Activated CD8-positive, alpha-beta memory T cell treated with anti-CD3 and anti-CD28 coated beads, Interleukin-2, amount 50 U/mL, for 24 hours (primary cell): ENCODE measurements around the gene CTDSP2.
"Not testable (repeated sequence)": the region's sequence is repeated elsewhere in the genome, so short reads cannot be mapped to it uniquely, and the experiment has no call there.

ENCODE experiments used
- DNase-seq: peaks from one replicate; pipeline ENCODE4 v3.0.0-alpha.2; 2020; ENCODE audit errors: extremely low read depth

The CTDSP2 gene

GRCh38 chr12:57881475-57881874, 34.9 kb upstream of the CTDSP2 start:
- no peak for DNase-seq

GRCh38 chr12:57881035-57881434, 34.5 kb upstream of the CTDSP2 start:
- not testable (repeated sequence) for DNase-seq

DNA sequence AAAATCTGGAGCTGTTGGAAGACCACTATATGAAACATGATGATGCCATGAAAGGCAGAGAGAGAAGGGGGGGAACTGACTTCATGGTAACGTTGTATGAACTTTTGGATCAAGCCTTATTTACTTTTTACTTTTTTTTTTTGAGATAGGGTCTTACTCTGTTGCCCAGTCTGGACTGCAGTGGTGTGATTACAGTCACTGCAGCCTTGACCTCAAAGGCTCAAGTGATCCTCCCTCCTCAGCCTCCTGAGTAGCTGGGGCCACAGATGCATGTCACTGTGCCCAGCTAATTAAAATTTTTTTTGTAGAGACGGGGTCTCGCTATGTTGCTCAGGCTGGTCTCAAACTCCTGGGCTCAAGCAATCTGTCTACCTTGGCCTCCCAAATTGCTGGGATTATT, 31.3 kb upstream of the CTDSP2 start:
- DNase-seq: no peak

- no peak for DNase-seq
Observed at GRCh38 chr12:57875753-57876547, 29.4 kb upstream of the CTDSP2 start.

DNA sequence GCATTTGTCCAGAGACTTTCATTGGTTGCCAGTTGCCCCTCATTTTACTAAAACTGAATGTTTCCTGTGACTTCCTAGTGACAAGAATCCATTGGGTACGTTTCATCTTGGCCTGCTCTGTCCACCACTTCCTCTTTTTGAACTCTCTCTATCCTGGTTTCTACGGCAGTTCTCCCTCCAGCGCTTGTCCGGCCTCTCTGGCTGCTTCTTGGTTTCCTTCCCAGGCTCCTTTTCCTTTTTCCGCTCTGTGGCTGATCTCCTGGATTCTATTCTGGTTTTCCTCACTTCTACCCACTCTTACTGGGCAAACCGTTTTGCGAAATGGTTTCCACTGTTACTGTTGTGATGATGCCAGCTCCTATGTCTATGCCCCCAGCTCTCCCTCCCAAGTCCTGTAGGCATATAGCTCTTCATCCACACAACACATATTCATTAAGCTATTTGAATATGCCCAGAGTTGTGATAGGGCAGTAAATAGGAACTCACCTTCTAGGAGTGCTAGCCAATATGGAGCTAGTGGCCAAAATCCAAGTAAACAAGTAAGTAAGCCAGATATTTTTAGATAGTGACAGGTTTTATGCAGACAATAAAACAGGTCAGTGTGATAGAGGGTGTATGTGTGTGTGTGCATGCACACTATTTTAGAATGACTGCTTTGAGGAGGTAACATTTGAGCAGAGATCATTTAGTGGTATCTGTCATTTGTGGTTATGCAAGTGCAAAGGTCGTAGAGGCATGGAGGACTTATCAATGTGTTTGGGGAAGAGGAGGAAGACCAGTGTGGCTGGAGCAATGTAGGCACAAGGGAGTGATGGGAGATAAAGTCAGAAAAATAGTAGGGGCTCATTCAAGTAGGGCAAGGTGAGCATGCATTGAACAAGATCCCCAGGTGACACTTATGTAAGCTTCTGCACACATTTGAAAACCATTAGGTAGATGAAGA, 27.9 kb upstream of the CTDSP2 start:
- no peak for DNase-seq

DNA sequence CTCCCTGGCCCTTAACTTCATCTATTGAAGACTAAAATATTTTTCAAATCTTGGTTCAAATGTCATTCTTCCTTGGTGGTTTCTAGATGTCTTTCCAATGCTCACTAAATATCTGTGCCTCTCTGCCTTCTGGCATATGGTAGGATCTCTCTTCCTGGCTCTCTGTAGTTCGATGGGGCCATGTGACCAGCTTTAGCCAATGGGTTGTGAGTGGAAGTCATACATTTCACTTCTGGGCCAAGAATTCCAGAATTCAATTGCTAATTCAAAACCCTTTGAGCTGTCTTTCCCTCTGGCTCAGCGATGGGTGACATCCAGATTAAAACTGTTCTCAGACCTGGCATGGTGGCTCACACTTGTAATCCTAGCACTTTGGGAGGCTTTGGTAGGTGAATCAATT, 25.8 kb upstream of the CTDSP2 start:
- DNase-seq: no peak

DNA sequence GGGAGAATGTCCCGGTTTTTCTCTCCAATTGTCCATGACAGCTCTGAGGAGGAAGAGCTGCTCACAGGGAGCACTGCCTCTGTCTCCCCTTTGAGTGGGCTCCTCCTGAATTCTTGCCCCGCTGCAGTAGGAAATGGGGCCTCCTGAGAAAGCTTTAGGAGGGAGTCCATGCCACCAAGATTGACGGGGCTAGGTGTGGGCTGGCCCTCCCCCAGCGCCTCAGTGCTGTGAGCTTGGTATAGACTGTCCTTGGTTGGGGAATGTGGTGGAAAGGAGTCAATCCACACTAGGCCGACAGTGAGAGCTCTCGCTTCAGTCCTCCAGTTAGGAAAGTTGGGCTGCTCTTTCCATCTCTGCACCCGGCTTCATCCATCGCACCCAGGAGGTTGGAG, 23.4 kb upstream of the CTDSP2 start:
- no peak for DNase-seq

DNA sequence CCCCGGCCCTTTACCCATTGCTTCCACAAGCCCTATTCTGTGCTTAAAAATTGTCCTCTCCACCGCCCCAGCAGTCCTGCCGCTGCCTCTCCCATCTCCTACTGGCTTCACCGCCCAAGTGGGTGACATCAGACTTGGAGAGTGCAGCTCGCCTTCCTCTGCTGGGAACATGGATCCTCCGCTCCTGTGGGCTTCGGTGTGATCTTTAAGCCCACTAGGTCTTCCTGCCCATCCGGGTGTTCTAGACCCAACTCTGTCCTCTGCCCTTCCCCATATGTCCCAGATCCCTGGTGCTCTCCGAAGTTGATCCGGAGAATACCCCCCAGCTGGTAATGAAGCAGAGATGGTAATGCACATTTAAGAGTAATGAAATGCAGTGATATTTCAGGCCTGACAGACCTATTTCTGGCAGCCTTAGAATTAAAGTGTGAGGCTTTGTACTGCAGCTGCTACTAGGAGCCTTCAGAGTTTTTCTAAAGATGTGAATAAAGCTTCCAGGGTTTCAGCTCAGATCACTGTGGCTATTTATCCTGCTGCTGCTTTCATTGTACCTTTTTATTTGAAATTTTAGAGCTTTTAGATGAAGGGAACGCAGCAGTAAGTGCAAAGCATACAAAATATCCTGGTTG, 22.9 kb upstream of the CTDSP2 start:
- no peak for DNase-seq

DNA sequence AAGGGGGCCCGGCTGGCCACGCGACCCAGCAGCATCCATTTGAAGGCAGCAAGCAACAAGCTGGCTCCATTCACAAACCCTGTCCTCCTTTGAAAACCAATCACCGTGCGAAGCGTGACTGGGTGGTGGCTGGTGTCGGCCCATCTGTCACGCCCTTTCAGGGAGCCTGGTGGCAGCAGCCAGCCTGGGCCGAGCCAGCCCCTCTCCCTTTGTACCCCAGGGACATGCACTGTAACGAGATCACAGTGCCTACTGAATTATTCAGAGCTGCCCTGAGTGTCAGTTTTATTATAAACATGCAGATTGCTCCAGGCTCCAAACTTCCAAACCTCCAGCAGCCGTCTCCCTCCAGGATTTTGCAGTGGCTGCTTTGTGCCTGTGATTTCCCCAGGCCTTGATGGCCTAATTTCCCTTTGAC, 22.3 kb upstream of the CTDSP2 start:
- DNase-seq: no peak

DNA sequence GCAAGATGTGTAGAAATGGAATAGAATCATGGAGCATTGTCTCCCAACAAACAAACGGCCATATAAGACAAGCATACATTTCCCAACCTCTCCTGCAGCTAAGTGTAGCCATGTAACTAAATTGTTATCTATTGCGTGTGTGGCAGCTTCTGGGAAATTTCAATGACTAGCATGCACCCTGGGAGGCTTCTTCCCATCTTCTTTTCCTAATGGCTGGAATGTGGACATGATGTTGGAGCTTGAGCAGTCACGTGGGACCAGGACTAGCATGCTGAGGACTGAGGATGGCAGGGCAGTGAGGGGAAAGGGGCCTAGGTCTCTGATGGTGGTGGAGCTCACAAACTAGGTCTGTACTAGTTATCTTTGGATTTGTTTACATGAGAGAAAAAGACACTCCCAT, 21.7 kb upstream of the CTDSP2 start:
- no peak for DNase-seq

GRCh38 chr12:57866308-57867019, 19.9 kb upstream of the CTDSP2 start:
- no peak for DNase-seq

DNA sequence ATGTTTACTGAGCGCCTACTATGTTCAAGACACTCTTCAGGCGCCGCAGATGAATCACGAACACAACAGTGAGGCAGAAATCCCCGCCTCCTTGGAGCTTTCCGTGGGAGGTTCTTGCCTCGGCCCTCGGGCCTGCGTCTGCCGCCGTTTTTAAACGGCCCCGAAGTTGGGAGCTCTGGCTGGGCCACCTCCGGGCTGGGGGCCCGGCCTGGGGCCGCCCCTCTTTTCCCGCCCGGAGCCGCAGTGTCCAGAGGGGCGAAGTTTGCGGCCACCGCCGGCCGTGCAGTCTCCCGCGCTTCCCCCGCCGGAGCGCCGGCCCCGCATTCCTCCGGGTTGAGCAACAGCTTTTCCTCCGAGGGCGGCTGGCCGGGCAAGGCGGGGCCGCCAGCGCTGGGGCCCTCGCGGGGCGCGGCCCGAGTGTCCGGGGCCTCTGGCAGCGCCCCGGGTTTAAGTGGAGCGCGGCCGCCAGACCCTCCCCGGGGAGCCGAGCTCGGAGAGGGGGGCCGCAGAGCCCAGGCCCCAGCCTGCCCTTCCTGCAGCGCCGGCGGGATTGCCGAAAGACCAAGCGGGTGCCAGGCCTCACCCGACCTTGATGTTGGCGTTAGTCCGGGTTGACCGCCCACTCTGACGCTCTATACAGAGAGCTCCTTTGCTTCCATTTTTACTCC, 18.7 kb upstream of the CTDSP2 start:
- no peak for DNase-seq

- DNase-seq: no peak
Observed at GRCh38 chr12:57864442-57865083, 18.0 kb upstream of the CTDSP2 start.

DNA sequence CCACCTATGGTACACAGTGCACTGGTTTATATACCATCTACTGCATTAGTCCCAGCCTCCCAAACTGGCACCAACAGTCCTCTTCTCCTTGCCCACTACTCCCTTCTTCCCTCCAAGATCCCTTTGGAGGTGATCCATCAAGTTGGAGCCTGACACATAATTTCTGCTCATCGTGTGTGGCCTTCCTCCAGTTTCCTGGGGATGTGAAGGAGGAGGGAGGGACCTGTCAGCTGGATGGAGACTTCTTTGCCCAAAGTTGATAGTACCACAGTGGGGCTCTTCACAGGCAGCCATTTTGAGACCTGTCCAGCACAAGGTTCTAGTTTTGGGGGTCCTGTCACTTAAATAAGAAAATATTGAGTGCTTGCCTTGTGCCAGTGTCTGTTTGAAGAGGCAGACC, 17.1 kb upstream of the CTDSP2 start:
- DNase-seq: no peak

DNA sequence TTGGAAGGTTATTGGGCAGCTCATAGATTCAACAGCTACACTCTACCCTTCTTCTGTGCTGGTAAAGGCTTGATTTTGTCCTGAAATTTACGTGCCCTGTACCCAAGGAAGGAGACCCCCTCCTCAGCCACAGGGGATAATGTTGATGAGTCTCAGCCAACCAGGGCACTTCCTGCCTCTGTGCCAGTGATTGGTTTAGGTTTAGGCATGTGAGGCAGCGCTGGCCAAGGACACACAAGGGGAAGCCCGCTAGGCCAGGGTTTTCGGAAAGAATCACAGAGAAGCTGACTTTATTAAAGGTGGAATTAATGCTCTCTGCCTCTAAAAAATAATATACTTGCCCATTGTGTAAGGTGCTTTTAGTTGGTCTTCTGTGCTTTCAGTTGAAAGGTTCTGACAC, 15.4 kb upstream of the CTDSP2 start:
- no peak for DNase-seq

DNA sequence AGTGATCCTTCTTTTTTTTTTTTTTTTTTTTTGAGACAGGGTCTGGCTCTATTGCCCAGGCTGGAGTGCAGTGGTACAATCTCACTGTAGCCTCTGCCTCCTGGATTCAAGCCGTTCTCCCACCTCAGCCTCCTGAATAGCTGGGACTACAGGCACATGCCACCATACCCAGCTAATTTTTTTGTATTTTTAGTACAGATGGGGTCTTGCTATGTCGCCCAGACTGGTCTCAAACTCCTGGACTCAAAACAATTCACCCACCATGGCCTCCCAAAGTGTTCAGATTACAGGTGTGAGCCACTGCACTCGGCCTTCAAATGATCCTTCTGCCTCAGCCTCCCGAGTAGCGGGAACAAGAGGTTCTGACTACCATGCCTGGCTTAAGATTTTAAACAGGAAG, 14.4 kb upstream of the CTDSP2 start:
- not testable (repeated sequence) for DNase-seq

DNA sequence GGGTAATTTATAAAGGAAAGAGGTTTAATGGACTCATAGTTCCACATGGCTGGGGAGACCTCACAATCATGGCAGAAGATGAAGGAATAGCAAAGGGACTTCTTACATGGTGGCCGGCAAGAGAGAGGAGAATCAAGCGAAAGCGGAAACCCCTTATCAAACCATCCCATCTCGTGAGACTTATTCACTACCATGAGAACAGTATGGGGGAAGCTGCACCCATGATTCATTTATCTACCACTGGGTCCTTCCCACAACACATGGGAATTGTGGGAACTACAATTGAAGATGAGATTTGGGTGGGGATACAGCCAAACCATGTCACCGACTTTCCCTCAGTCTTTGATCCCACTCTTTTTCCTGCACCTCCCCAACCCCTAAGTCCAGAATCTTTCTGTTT, 12.6 kb upstream of the CTDSP2 start:
- no peak for DNase-seq

GRCh38 chr12:57858123-57858522, 11.6 kb upstream of the CTDSP2 start:
- not testable (repeated sequence) for DNase-seq

DNA sequence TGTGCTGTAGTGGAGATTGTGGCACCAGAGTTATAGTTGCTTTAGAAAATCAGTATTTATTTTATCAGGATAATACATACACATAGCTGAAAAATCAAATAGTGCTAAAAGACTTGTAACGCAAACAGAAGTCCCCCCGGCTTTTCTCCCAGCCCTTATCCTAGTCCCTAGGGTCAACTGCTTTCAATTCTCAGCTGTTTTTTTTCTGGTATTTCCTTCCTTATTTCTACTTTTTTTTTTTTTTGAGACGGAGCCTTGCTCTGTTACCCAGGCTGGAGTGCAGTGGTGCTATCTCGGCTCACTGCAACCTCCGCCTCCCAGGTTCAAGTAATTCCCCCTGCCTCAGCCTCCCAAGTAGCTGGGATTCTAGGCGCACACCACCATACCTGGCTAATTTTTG, 8.4 kb upstream of the CTDSP2 start:
- no peak for DNase-seq

- no peak for DNase-seq
Observed at GRCh38 chr12:57853864-57854556, 7.5 kb upstream of the CTDSP2 start.
